GM21723 (cell line): ENCODE data around the gene CCDC185.
"Not testable (repeated sequence)": the region's sequence is repeated elsewhere in the genome, so short reads cannot be mapped to it uniquely, and the experiment has no call there.

Experiments
- ATAC-seq: cut with Tn5 transposase; IDR thresholded peaks from one replicate; pipeline ENCODE4 v1.9.1; 2021; ENCODE audit warnings: mild to moderate bottlenecking, moderate library complexity; ENCODE audit not compliant: unreplicated experiment

CCDC185 gene

GRCh38 chr1:223394242-223394641, 1.0 kb downstream of the CCDC185 start:
- ATAC-seq = no peak

GRCh38 chr1:223394706-223395105, 1.5 kb downstream of the CCDC185 start:
- no peak for ATAC-seq

DNA sequence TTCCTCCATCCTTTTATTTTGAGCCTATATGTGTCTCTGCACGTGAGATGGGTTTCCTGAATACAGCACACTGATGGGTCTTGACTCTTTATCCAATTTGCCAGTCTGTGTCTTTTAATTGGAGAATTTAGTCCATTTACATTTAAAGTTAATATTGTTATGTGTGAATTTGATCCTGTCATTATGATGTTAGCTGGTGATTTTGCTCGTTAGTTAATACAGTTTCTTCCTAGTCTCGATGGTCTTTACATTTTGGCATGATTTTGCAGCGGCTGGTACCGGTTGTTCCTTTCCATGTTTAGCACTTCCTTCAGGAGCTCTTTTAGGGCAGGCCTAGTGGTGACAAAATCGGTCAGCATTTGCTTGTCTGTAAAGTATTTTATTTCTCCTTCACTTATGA, 6.2 kb downstream of the CCDC185 start:
- ATAC-seq = not testable (repeated sequence)

- no peak for ATAC-seq
These were observed 8.9 kb downstream of the CCDC185 start for GRCh38 chr1:223401873-223402789.

GRCh38 chr1:223402790-223403142, 9.6 kb downstream of the CCDC185 start:
- ATAC-seq = no peak

DNA sequence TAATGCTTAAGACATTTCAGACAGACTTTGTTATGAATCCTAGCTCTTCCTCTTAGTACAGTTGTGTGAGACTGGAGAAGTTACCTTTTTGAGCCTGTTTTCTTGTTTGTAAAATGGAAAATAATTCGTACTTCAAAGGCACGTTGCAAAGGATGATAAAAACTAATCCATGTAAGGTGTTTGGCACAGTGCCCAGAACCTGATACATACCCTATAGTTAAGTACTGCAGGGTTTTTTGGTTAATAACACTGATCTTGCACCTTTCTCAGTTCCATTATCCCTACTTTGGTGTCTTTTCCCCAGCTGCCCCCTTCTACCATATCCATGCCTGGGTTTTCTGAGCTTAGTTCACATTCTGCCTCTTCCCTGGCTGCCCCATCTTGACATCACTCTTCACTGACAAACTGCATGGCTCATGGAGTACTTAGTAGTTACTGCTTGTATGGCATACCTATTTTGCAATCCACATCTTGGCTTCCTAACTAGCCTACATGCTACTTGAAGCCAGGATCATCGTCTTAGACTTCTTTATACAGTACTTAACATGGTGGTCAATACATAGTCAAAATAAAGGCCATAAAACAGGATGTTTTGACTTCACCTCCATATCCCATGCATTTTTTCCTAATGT, 10.1 kb downstream of the CCDC185 start:
- ATAC-seq = no peak

DNA sequence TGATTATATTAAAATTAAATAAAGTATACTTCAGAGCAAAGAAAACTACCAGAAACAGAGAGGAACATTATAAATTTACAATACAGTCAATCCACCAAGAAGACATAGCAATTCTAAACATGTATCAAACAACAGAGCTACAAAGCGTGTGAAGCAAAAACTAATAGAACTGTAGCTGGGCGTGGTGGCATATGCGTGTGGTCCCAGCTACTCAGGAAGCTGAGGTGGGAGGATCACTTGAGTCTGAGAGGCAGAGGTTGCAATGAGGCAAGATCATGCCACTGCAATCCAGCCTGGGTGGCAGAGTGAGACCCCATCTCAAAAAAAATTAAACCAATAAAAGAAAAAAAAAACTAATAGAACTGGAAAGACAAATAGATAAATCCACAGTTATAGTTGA, 12.3 kb downstream of the CCDC185 start:
- ATAC-seq = no peak

GRCh38 chr1:223410036-223410435, 16.8 kb downstream of the CCDC185 start:
- ATAC-seq = no peak

DNA sequence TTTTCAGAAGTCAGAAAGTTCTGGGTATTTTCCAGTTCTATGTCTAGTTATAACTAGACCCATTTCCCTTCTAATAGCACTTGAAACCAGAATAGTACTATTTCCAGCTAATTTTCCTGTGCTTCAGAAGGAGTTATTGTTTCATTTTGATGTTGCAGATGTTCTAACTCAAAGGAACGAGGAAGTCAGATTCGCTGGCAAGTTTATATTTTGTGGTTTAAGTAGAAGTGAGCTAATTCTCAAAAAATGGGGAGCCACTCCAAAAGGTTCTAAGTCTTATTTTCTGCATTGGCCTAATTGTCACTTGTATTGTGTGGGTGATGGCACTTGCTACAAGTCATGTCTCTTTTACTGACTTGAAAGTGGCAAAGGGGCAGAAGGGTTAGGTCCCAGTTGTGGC, 18.1 kb downstream of the CCDC185 start:
- no peak for ATAC-seq

DNA sequence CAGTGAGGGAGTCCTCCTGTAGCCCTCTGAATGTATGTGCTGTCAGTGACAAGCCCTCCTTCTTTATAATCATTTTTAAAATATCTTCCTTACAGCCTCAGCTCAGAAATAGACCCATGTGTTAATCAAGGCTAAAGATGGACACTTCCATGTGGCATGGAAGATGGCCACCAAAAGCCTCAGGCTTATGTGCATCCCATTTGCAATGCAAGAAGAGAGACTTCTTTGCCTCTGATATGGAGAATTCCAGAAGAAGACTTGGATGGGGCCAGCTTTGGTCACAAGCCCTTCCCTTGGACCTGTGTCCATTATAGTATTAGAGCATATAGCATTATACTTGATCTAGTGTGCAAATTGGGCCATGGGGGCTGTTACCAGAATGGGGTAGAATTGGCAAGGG, 18.5 kb downstream of the CCDC185 start:
- no peak for ATAC-seq

DNA sequence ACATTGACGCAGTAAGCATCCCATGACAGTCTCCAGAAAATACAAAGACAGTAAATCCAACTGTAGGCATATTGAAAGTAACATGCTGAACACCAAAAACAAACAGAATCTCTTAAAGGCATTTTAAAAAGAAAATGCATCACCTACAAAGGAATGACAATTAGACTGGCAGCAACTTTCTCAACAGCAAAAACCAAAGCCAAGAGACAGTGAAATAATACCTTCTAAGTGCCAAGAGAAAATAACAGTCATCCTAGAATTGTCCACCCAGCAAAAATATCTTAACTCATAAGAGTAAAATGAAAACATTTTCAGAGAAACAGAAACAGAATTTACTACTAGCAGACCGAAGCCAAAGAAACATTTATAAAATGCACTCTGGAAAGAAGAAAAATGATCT, 20.0 kb downstream of the CCDC185 start:
- no peak for ATAC-seq

GRCh38 chr1:223417444-223417843, 24.2 kb downstream of the CCDC185 start:
- ATAC-seq = no peak

DNA sequence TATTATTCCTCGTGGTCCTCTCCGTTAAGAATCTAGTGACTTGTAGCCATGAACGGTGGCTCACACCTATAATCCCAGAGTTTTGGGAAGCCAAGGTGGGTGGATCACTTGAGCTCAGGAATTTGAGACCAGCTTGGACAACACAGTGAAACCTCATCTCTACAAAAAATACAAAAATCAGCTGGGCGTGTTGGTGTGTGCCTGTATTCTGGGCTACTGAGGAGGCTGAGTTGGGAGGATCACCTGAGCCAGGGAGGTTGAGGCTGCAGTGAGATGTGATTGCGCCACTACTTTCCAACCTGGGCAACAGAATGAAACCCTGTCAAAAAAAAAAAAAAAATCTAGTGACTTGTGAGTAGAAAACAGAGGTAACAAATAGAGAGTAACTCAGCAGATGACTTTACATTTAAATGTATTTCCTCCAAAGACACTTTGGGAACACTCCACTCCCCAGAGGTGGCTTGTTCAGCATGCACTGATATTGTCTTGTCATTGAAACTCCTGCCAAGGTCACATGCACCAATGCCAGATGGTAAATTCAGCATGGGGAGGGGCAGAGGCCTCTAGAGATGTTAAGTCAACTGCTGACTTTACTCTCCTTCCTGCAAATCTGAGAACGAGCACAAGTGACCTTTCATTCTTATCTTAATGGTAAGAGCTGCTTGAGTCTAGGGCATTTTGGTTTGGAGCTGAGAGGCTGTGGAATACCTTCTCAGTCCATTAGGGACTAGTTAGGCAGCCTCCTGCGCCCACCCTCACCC, 24.9 kb downstream of the CCDC185 start:
- ATAC-seq = no peak

DNA sequence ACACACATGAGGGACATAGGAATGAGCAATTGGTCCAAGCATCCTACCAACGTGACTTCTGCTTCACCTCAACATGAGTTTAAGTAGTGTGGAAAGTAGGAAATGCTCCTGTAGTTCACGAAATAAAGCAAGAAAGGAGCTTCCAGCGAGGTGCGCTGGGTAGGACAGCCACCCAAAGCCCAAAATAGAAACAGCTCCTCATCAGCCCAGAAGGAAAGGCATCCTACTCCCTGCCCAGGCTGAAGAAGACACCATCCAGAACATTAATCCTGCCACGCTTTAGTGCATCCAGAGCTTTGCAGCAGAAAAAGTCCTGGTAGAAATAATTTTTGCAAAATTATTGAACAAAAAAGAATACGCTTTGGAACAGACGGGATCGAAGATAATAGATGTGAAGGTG, 25.9 kb downstream of the CCDC185 start:
- no peak for ATAC-seq

DNA sequence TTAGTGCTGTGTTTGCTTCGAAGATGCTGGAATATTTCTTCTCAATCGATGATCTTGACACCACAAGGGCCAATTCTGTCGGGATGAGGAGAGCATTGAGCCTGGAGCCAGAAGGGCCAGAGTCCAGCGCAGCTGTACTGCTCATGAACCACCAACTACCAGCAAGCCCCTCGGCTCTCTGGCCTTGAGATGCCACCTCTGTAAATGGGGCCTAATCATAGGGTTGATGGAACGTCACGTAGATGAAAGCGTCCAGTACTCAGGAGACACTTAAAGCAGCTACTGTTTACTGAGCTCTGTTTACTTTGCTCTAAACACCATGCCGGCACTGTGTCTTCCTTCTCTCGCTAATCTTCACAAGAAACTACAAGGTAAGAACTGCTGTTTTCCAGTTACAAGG, 26.3 kb downstream of the CCDC185 start:
- ATAC-seq = no peak

DNA sequence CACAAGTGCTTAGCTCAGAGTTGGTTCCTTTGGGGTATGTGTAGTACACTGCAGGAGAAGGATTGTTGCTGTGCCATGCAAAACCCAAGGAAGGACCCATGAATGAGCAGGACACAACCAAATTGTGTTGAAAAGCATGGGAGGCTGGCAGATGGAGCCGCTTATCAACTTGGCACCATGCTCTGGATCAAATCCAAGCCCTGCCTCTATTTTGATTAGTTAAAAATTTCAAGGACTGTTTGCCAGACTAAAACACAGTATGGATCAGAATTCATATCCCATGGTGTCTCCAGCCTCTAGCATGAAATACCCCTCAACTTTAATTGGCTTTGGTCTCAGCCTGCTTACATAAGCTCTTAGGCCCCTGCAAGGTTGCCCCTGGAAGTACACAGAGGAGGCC, 27.8 kb downstream of the CCDC185 start:
- ATAC-seq = no peak

- ATAC-seq = no peak
These were observed 28.5 kb downstream of the CCDC185 start for GRCh38 chr1:223421676-223422075.

DNA sequence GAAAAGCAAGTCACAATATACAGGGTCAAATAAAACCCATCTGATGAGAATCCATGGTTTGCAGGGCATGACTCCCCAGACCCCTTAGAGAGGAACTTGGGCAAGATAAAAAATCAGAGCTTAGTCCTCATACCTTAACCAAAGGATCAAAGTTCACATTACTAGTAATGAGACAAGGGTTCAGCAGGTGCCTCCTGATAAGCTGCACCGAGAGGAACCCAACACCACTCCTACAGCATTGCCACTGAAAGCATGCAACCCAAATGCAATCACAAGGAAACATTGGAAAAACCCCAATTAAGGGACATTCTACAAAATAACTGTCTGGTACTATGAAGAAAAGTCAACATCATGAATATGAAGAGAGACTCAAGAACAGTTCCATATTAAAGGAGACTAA, 29.7 kb downstream of the CCDC185 start:
- no peak for ATAC-seq

GRCh38 chr1:223423641-223424233, 30.5 kb downstream of the CCDC185 start:
- no peak for ATAC-seq

- ATAC-seq = no peak
These were observed 32.3 kb downstream of the CCDC185 start for GRCh38 chr1:223425550-223425949.

GRCh38 chr1:223426936-223427335, 33.7 kb downstream of the CCDC185 start:
- no peak for ATAC-seq
